ENCODE data around the gene NR1H2. TPM values are rescaled to one million over a fixed set of nuclear protein-coding genes. Genes with fewer than 3 reads are reported as not detected.
"Not testable (repeated sequence)": the region's sequence is repeated elsewhere in the genome, so short reads cannot be mapped to it uniquely, and the experiment has no call there.

NR1H2 gene
- total RNA-seq, 6 experiments from 2014 or later: 66.6 to 76.0 (median 70.1) TPM

DNA sequence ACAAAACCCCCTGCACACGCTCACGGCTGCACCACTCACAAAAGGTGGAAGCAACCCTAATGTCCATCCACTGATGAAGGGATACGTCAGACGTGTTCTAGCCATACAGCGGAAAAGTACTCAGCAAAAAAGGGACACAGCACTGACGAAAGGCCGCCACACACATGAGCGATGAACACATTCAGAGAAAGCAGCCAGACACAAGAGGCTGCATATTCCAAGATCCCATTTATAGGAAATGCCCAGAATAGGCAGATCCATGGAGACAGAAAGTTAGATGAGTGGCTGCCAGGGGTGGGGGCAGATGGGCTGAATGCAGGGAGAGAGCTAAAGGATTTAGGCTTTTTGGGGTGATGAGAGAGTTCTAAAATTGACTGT, 11.6 kb downstream of the NR1H2 start:
- peaks cover 8% of the 10 kb centered on the region for H3K27me3 Mint-ChIP-seq (ENCODE audit: insufficient read depth)
- H3K36me3 Mint-ChIP-seq (ENCODE audit: low read depth): peaks cover 10% of the 10 kb centered on the region; the same call in 1 of the 2 replicates
- TF ChIP-seq, protein P1, sequence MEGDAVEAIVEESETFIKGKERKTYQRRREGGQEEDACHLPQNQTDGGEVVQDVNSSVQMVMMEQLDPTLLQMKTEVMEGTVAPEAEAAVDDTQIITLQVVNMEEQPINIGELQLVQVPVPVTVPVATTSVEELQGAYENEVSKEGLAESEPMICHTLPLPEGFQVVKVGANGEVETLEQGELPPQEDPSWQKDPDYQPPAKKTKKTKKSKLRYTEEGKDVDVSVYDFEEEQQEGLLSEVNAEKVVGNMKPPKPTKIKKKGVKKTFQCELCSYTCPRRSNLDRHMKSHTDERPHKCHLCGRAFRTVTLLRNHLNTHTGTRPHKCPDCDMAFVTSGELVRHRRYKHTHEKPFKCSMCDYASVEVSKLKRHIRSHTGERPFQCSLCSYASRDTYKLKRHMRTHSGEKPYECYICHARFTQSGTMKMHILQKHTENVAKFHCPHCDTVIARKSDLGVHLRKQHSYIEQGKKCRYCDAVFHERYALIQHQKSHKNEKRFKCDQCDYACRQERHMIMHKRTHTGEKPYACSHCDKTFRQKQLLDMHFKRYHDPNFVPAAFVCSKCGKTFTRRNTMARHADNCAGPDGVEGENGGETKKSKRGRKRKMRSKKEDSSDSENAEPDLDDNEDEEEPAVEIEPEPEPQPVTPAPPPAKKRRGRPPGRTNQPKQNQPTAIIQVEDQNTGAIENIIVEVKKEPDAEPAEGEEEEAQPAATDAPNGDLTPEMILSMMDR (IDR thresholded peaks at IDR 0.05): no peak
- H3K4me3 Mint-ChIP-seq: no peak overlapping the region
- no peak overlapping the region for H3K27ac Mint-ChIP-seq
- DNase-seq: no peak
- H3K9me3 Mint-ChIP-seq: no peaks in the 10 kb centered on the region
- peaks cover 32% of the 10 kb centered on the region for H3K4me1 Mint-ChIP-seq (ENCODE audit: low read depth)

DNA sequence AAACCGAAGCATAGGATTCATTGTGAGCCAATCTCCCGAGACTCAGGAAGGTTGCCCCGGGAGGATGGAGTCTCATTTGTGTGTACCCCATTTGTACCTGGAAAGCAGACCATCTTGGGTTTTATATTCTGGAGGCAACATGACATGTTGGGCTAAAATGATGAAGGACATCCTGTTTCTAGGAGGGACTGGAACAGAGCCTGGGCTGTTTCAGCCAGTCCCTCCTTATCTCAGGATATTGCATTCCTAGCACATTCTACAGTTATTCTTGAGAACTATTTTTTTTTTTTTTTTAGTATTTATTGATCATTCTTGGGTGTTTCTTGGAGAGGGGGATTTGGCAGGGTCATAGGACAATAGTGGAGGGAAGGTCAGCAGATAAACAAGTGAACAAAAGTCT, 14.0 kb downstream of the NR1H2 start:
- H3K36me3 Mint-ChIP-seq (ENCODE audit: low read depth): peaks cover 10% of the 10 kb centered on the region; the same call in 1 of the 2 replicates
- H3K4me3 Mint-ChIP-seq; H3K27me3 Mint-ChIP-seq (ENCODE audit: insufficient read depth); DNase-seq; H3K9me3 Mint-ChIP-seq; H3K27ac Mint-ChIP-seq: not testable (repeated sequence)
- H3K4me1 Mint-ChIP-seq (ENCODE audit: low read depth): peaks cover 14% of the 10 kb centered on the region

DNA sequence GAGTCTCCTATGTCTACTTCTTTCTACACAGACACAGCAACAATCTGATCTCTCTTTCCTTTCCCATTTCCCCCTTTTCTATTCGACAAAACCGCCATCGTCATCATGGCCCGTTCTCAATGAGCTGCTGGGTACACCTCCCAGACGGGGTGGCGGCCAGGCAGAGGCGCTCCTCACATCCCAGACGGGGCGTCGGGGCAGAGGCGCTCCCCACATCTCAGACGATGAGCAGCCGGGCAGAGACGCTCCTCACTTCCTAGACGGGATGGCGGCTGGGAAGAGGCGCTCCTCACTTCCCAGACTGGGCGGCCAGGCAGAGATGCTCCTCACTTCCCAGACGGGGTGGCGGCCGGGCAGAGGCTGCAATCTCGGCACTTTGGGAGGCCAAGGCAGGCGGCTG, 14.7 kb downstream of the NR1H2 start:
- not testable (repeated sequence) for H3K27me3 Mint-ChIP-seq (ENCODE audit: insufficient read depth); H3K4me1 Mint-ChIP-seq (ENCODE audit: low read depth); H3K4me3 Mint-ChIP-seq; H3K27ac Mint-ChIP-seq; DNase-seq; H3K9me3 Mint-ChIP-seq
- H3K36me3 Mint-ChIP-seq (ENCODE audit: low read depth): peaks cover 14% of the 10 kb centered on the region; the same call in 1 of the 2 replicates

DNA sequence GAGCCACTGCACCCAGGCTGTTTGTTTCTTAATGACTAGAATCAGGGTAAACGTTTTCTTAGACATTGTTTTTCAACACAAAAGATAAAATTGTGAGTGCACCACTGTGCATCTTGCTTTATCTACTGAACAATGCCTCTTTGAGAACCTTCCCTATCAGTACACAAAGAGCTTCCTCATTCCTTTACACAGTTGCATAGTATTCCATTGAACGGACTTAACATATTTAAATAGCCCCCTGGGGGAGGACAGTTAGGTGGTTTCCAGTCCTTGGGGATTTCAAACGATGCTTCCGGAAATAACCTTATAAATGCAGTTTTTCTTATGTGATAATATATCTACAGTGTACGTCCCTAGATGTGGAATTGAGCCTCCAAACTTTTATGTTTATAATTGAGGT, 16.5 kb downstream of the NR1H2 start:
- H3K4me3 Mint-ChIP-seq: no peak overlapping the region
- H3K27me3 Mint-ChIP-seq (ENCODE audit: insufficient read depth): no peaks in the 10 kb centered on the region
- H3K4me1 Mint-ChIP-seq (ENCODE audit: low read depth): peaks cover 1% of the 10 kb centered on the region; the same call in 1 of the 2 replicates
- no peak for DNase-seq
- no peak overlapping the region for H3K27ac Mint-ChIP-seq
- TF ChIP-seq, protein P1 (IDR thresholded peaks at IDR 0.05): no peak
- H3K36me3 Mint-ChIP-seq (ENCODE audit: low read depth): peaks cover 11% of the 10 kb centered on the region; the same call in 1 of the 2 replicates
- no peaks in the 10 kb centered on the region for H3K9me3 Mint-ChIP-seq

DNA sequence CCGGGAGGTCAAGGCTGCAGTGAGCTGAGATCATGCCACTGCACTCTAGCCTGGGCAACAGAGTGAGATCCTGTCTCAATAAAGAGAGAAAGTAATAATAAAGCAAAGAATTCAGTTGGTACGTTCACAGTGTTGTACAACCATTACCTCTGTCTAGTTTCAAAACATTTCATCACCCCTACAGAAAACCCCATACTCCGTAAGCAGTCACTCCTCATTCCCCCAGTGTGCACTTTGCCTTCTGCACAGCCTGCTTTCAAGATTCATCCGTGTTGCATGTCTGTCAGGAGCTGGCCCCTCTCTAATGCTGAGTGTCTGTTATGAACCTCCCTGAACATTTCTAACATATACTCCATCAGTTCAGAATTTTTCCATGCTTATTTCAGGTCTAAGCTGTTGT, 17.3 kb downstream of the NR1H2 start:
- H3K27me3 Mint-ChIP-seq (ENCODE audit: insufficient read depth): no peaks in the 10 kb centered on the region; the same call in 1 of the 2 replicates
- H3K4me3 Mint-ChIP-seq: no peak overlapping the region
- no peaks in the 10 kb centered on the region for H3K4me1 Mint-ChIP-seq (ENCODE audit: low read depth)
- H3K36me3 Mint-ChIP-seq (ENCODE audit: low read depth): peaks cover 9% of the 10 kb centered on the region; the same call in 1 of the 2 replicates
- no peaks in the 10 kb centered on the region for H3K9me3 Mint-ChIP-seq
- H3K27ac Mint-ChIP-seq: no peak overlapping the region
- TF ChIP-seq, protein P1 (IDR thresholded peaks at IDR 0.05): no peak
- DNase-seq: no peak

DNA sequence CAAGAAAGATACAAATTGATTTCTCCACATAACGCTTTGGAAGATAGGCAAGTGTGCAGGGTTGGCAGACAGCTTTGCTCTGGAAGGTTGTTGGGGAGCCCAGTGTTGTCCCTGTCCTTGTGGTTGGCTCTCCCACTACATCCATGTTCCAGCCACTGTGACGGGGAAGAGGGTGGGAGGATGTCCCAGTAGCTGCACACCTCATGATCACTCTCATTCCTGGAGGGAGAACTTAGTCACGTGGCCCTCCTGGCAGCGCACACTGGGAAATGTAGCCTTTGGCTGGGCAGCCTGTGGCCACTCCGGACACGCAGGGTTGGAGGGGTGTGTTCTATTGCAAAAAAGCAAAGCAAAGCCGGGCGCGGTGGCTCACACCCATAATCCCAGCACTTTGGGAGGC, 17.8 kb downstream of the NR1H2 start:
- Mint-ChIP-seq H3K27ac (no peak overlapping the region), H3K27me3 (ENCODE audit: insufficient read depth) (no peaks in the 10 kb centered on the region; the same call in 1 of the 2 replicates), H3K9me3 (no peaks in the 10 kb centered on the region), H3K36me3 (ENCODE audit: low read depth) (peaks cover 9% of the 10 kb centered on the region; the same call in 1 of the 2 replicates), H3K4me3 (no peak overlapping the region), H3K4me1 (ENCODE audit: low read depth) (no peaks in the 10 kb centered on the region)
- DNase-seq: no peak
- TF ChIP-seq, protein P1 (IDR thresholded peaks at IDR 0.05): no peak

Data from HFFc6 (cell line).